HG02973 (cell line): ENCODE data around the gene CD79A.
"Not testable (repeated sequence)": the region's sequence is repeated elsewhere in the genome, so short reads cannot be mapped to it uniquely, and the experiment has no call there.

Source experiments
- ATAC-seq: cut with Tn5 transposase; IDR thresholded peaks from one replicate; pipeline ENCODE4 v1.9.1; 2021; ENCODE audit warnings: moderate library complexity; ENCODE audit not compliant: unreplicated experiment

The CD79A gene

DNA sequence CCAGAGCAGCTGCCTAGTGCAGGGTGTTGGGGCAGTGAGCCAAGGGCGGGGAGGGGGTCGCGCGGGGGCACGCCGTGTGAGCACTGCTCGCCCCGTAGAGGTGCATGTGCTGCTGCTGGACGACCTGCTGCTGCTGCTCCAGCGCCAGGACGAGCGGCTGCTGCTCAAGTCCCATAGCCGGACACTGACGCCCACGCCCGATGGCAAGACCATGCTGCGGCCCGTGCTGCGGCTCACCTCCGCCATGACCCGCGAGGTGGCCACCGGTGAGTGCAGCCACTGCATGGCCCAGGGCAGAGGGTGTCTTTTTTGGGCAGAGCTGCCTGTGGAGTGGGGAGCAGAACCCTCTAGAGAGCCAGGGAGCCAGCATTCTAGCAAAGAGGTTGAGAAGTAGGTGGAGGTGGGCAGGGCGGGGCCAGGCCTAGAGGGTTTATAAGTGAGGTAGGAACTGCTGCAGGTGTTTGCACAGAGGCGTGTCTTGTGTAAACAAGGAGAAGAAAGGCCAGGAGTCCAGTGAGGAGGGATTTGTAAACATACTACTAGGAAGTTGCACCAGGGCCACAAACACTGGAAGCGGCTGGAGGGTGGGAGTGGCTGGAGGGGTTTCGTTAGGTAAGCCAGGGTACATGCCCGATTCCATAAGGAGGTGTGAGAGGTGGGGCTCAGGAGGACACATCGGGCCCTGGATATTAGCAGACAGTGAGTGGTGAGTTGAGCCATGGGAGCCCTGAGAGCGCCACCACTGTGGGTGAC lies 27.2 kb downstream of the CD79A start:
- no peak for ATAC-seq

GRCh38 chr19:41905273-41906002 lies 28.4 kb downstream of the CD79A start:
- ATAC-seq: no peak

DNA sequence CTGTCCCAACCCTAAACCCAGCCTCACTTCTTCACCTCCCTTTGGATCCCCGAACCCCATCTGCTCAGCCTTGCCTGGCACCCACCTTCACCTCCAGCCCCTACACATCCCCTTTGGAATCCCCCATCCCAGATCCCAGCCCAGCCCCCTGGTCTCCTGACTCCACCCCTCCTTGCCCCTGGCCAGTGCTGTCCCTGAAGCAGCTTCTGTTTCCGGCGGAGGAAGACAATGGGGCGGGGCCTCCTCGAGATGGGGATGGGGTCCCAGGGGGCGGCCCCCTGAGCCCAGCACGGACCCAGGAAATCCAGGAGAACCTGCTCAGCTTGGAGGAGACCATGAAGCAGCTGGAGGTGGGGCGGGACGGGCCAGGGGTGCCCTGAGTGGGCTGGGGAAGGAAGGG lies 29.2 kb downstream of the CD79A start:
- ATAC-seq: no peak

DNA sequence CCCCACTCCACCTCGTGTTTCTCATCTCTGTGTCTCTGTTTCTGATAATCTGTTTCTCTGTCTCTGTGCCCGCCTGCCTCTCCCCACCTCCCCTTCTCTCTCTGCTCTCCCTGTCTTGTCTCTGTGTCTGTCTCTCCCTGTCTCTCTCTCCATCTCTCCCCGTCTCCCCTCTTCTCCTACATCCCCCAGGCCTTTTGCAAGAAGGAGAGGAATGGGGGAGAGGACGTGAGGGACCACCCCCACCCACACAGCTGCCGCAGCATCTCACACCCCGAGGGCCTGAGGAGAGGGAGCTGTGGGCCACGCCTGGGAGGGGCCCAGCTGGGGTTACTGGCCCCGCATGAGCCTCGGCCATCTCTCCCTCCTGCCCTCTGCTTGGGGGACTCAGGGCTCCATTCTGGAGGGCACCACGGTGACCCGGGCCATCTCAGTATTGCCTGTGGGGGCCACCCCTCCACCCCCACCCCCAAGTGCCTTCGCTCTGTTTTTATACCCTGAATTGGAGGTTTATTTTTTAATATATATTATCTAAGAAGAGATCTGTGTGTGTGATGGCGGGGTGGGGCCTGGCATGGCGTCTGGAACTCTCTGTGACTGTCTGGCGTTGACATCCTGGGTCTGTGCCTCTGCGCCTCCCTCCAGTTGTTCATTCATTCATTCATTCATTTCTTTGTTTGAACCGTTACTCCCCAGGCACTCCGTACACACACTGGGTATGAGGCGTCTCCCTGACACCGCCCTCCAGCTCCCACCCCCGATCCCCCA lies 30.0 kb downstream of the CD79A start:
- no peak for ATAC-seq

DNA sequence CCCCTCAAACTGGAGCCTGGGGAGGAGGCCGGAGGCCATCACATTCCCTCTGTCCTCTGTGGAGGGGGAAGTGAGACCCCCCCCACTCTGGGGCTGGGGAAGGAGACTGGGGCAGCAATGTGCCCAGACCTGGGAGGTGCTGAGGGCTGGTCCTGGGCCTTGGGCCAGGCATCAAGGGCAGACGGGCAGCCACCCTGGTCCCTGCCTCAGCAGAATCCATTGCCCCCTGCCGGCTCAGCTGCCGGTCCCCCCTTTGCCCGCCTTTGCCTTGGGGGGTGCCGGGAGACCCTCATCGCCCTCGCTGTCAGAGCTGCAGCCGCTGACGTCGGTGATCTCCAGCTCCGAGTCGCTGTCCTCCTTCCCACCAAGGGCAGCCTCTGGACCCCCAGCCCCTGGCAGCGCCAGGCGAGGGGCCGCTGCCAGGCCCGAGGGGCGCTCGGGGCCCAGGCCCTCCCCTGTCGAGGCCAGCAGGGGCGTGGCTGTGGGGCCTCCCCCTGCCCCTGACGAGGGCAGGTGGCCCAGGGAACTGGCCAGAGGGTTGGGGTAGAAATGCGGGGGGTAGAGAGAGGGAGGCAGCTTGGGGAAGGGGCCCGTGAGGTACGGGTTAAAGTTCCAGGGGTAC lies 31.0 kb downstream of the CD79A start:
- no peak for ATAC-seq

GRCh38 chr19:41908724-41909464 lies 31.8 kb downstream of the CD79A start:
- no peak for ATAC-seq

- no peak for ATAC-seq
These were observed 32.6 kb downstream of the CD79A start for GRCh38 chr19:41909706-41910105.

DNA sequence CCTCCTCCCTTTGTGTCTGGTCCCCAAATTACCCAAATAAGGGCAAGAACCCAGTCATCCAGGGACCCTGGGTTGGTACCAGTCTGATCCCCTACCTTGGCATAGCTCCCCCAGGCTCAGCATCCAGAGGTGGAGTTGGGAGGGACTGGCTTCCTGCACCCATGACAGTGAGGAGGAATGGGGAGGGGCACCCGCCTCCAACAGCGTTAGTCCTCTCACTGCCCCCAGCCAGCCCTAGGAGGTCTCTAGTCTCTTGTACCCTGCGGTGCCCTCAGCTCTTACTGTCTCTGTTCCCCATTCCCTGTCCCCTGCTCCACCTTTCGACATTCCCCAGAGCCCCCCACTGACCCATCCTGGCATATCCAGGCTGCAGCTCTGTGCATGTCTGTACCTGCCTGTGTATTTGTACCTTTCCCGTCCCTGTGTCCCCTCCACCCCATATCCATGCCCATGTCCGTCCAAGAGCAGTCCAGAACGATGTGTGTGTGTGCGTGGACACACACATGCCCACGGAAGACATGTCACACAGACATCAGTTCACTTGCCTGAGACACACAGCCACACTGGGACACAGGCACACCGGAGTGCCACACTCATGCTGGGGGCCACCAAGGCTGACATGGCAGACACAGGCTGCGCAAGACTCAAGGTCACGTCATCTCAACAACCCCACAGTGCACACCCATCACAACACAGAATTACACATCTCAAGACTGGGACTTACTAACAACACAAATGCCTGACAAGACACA lies 33.3 kb downstream of the CD79A start:
- no peak for ATAC-seq

GRCh38 chr19:41910992-41911888 lies 34.2 kb downstream of the CD79A start:
- no peak for ATAC-seq

DNA sequence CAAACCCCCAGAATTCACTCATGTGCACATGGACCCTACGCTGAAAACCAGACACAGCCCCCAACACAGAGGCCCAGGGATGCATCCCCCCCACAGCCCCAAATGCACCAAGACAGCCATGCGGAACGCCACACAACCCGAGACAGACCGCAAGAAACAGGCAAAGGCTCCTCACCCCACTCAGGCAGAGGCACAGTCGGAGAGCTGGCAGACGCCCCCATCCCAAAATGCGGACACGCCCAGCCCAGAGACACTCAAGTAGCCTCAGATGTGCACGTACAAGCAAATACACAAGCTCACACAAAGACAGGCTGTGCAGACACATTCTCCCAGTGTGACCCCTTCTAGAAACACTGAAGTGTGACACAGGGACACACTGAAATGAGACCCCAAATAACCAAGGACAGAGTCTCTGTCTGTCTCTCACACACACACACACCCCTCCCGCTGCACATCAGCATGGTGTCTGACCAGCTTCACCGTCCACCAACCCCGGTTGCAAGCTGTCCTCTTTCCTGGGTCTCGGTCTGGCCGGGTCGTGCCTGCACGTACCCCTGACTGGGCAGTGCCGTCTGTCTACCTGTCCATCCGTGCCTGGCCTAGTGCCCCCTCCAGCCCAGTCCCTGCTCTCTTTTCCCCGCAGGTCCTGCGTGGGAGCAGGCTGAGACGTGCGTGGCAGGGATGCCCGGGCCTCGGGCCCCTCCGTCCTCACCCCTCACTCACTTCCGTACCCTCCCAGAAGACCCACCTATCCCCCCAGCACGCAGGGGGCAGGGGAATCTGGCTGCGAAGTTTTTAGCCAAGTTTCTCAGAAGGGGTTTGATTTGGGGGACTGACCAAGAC lies 35.0 kb downstream of the CD79A start:
- ATAC-seq: no peak

- ATAC-seq: no peak
These were observed 35.9 kb downstream of the CD79A start for GRCh38 chr19:41912899-41913537.

GRCh38 chr19:41913538-41914423 lies 36.7 kb downstream of the CD79A start:
- ATAC-seq: no peak

DNA sequence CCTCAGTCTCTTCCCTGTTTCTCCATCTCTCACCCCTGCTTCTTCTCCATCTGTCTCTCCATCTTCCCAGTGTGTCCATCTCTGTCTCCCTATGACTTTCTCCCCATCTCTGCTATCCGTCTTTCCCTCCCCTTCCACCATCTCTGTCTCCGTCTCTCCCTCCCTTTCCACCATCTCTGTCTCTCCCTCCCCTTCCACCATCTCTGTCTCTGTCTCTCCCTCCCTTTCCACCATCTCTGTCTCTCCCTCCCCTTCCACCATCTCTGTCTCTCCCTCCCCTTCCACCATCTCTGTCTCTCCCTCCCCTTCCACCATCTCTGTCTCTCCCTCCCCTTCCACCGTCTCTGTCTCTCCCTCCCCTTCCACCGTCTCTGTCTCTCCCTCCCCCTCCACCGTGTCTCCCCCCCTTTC lies 37.4 kb downstream of the CD79A start:
- not testable (repeated sequence) for ATAC-seq

DNA sequence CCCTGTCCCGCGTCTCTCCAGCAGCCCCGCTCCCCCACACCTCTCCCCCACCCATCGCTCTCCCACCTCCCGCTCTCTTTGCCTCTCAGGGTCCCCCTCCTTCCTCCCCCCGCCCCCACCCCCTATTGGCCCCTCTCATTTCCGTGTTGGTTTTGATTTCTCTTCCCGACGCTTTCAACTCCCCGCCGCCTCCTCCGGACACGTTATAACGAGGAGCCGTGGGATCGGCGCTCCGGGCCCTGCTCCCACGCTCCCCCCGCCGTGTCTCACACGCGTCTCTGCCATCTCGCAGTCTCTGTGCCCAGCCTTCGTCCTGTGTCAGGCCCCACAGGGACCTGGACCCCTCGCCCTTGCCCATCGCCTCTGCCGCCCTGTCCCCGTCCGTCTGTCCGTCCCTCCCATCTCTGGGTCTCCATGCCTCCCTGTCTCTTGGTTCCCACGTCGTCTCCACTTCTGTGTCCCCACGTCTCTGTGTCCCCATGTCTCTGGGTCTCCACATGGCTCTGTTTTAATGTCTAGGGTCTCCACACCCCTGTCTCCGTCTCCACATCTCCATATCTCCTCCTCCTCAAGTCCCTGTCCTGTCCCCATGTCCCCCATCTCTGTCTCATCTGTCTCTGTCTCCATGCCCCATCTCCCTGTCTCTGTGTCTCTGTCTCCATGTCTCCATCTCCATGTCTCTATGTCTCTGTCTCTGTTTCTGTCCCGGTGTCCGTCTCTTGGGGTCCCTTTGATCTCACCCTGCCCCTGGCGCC lies 38.1 kb downstream of the CD79A start:
- no peak for ATAC-seq

- ATAC-seq: no peak
These were observed 38.8 kb downstream of the CD79A start for GRCh38 chr19:41915776-41916414.
